Parathyroid adenoma (tissue), 2 donors: Measurements from ENCODE around the gene FADS1.

ENCODE experiments used
- H2AFZ ChIP-seq: fragments of 300-600 bp; sonication (generic); one replicate; pipeline ENCODE4 v1.7.0; 2017; ENCODE audit warnings: antibody characterized with exemption, mild to moderate bottlenecking
- H3K27ac ChIP-seq: fragments of 300-600 bp; sonication (generic); one replicate; pipeline ENCODE4 v1.7.0; 2017
- H3K27me3 ChIP-seq: fragments of 300-600 bp; sonication (generic); one replicate; pipeline ENCODE4 v1.7.0; 2017; ENCODE audit warnings: low read length; ENCODE audit not compliant: control insufficient read depth, insufficient read depth
- H3K36me3 ChIP-seq: fragments of 300-600 bp; sonication (generic); one replicate; pipeline ENCODE4 v1.7.0; 2017; ENCODE audit warnings: low read length; ENCODE audit not compliant: control insufficient read depth, insufficient read depth
- H3K4me1 ChIP-seq: fragments of 300-600 bp; sonication (generic); one replicate; pipeline ENCODE4 v1.7.0; 2017; ENCODE audit warnings: control low read depth
- H3K4me2 ChIP-seq: fragments of 300-600 bp; sonication (generic); one replicate; pipeline ENCODE4 v1.7.0; 2017; ENCODE audit warnings: low read length
- H3K4me3 ChIP-seq: fragments of 300-600 bp; sonication (generic); one replicate; pipeline ENCODE4 v1.7.0; 2017; ENCODE audit warnings: low read depth, low read length
- H3K79me2 ChIP-seq: fragments of 300-600 bp; sonication (generic); one replicate; pipeline ENCODE4 v1.7.0; 2017; ENCODE audit warnings: control low read depth
- H3K9ac ChIP-seq: fragments of 300-600 bp; sonication (generic); one replicate; pipeline ENCODE4 v1.7.0; 2017; ENCODE audit warnings: mild to moderate bottlenecking
- H3K9me3 ChIP-seq: fragments of 300-600 bp; sonication (generic); one replicate; pipeline ENCODE4 v1.7.0; 2017; ENCODE audit warnings: low read length; ENCODE audit not compliant: control insufficient read depth
- TF ChIP-seq, protein P1 (sequence below): fragments of 300-600 bp; sonication (generic); IDR thresholded peaks from one replicate; pipeline ENCODE4 v1.7.0; 2017; ENCODE audit warnings: antibody characterized with exemption, mild to moderate bottlenecking
- donor health status: primary hyperparathyroidism.

Gene FADS1

GRCh38 chr11:61780581-61781162 lies 36.1 kb downstream of the FADS1 start:
- Histone ChIP-seq H3K9ac (no peak overlapping the region), H3K4me2 (no peak overlapping the region), H3K4me1 (no peaks in the 10 kb centered on the region), H3K4me3 (no peak overlapping the region), H3K36me3 (no peaks in the 10 kb centered on the region), H3K9me3 (no peaks in the 10 kb centered on the region), H3K27me3 (no peaks in the 10 kb centered on the region), H3K27ac (no peak overlapping the region), H3K79me2 (no peaks in the 10 kb centered on the region), H2AFZ (no peak overlapping the region)
- TF ChIP-seq, protein P1, sequence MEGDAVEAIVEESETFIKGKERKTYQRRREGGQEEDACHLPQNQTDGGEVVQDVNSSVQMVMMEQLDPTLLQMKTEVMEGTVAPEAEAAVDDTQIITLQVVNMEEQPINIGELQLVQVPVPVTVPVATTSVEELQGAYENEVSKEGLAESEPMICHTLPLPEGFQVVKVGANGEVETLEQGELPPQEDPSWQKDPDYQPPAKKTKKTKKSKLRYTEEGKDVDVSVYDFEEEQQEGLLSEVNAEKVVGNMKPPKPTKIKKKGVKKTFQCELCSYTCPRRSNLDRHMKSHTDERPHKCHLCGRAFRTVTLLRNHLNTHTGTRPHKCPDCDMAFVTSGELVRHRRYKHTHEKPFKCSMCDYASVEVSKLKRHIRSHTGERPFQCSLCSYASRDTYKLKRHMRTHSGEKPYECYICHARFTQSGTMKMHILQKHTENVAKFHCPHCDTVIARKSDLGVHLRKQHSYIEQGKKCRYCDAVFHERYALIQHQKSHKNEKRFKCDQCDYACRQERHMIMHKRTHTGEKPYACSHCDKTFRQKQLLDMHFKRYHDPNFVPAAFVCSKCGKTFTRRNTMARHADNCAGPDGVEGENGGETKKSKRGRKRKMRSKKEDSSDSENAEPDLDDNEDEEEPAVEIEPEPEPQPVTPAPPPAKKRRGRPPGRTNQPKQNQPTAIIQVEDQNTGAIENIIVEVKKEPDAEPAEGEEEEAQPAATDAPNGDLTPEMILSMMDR = no peak

- no peaks in the 10 kb centered on the region for H3K9me3 ChIP-seq
- H3K27ac ChIP-seq = no peak overlapping the region
- H3K79me2 ChIP-seq = no peaks in the 10 kb centered on the region
- no peaks in the 10 kb centered on the region for H3K27me3 ChIP-seq
- no peak overlapping the region for H3K4me3 ChIP-seq
- H3K4me2 ChIP-seq = no peak overlapping the region
- TF ChIP-seq, protein P1 = no peak
- H3K36me3 ChIP-seq = no peaks in the 10 kb centered on the region
- no peak overlapping the region for H2AFZ ChIP-seq
- no peaks in the 10 kb centered on the region for H3K4me1 ChIP-seq
- no peak overlapping the region for H3K9ac ChIP-seq
These were observed 36.9 kb downstream of the FADS1 start for GRCh38 chr11:61779666-61780525.

DNA sequence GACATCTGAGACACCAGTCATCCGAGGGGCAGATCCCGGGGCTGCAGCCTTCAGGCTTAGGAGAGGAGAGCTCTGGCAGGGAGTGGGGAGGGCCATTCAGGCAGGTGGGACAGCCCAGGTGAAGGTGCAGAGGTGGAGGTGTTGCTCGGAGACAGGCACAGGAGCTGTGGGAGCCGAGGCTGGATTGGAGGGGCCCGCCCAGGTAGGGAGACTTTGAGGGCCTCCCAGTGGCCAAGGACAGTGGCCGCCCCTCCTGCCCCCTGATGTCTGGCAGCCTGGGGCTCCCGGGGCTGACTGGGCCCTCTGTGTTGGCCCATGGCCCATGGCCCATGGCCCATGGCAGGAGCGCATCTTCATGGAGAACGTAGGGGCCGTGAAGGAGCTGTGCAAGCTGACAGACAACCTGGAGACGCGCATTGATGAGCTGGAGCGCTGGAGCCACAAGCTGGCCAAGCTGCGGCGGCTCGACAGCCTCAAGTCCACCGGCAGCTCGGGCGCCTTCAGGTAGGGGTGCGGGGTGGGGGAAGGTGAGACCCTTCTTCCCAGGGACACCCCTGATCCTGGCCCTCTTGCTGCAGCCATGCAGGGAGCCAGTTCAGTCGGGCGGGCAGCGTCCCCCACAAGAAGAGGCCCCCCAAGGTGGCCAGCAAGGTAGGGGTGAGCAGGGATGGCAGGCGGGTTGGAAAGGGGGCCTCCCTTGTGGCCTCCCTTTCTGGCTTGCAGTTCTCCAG lies 37.7 kb downstream of the FADS1 start:
- Histone ChIP-seq H3K27me3 (no peaks in the 10 kb centered on the region), H3K27ac (no peak overlapping the region), H3K4me2 (no peak overlapping the region), H3K9ac (no peak overlapping the region), H3K36me3 (no peaks in the 10 kb centered on the region), H3K4me3 (no peak overlapping the region), H3K79me2 (no peaks in the 10 kb centered on the region), H2AFZ (no peak overlapping the region), H3K4me1 (no peaks in the 10 kb centered on the region), H3K9me3 (no peaks in the 10 kb centered on the region)
- TF ChIP-seq, protein P1 = no peak

DNA sequence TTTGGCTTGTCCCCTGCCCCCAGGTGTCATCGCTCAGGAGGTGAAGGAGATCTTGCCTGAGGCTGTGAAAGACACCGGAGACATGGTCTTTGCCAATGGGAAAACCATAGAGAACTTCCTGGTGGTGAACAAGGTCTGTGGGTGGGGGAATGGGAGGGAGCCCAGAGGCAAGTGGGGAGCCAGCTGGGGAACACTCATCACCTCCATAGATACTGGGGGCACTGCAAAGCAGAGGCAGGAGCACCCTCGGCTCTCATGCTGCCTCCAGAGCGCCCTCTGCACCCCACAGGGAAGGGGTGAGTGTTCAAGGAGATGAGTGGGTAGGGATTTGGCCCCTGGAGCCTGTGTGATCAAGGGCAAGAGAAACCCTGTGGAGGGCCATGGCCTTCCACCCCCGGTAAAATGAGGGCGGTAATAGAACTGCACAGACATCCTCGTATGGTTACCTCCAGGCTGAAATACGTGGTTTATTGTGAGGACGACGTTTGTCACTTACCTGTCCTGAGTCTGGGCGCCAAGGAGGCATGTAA lies 38.4 kb downstream of the FADS1 start:
- Histone ChIP-seq H3K27ac (no peak overlapping the region), H3K4me3 (no peak overlapping the region)
- TF ChIP-seq, protein P1 = no peak

More for the DNA sequence above, 38.4 kb downstream of the FADS1 start:
- H3K4me1 ChIP-seq = no peaks in the 10 kb centered on the region
- H3K9ac ChIP-seq = no peak overlapping the region
- no peaks in the 10 kb centered on the region for H3K36me3 ChIP-seq
- H3K79me2 ChIP-seq = no peaks in the 10 kb centered on the region
- H3K27me3 ChIP-seq = no peaks in the 10 kb centered on the region
- no peaks in the 10 kb centered on the region for H3K9me3 ChIP-seq
- H3K4me2 ChIP-seq = no peak overlapping the region
- H2AFZ ChIP-seq = no peak overlapping the region
